ENCODE results near the gene SENP1.

GRCh38 chr12:48058771-48059170, 47.1 kb downstream of the SENP1 start:
- TF ChIP-seq CTCF (IDR thresholded peaks at IDR 0.05) (no peak), ZFX (IDR thresholded peaks at IDR 0.05; ENCODE audit: borderline replicate concordance) (no peak)
